DMS53 (cell line): Measurements from ENCODE around the gene NSUN5.
"Not testable (repeated sequence)": the region's sequence is repeated elsewhere in the genome, so short reads cannot be mapped to it uniquely, and the experiment has no call there.

Source experiments
- DNase-seq: peaks from one replicate; lab custom pipeline; 2025; lab: John Stamatoyannopoulos, UW

NSUN5 gene

DNA sequence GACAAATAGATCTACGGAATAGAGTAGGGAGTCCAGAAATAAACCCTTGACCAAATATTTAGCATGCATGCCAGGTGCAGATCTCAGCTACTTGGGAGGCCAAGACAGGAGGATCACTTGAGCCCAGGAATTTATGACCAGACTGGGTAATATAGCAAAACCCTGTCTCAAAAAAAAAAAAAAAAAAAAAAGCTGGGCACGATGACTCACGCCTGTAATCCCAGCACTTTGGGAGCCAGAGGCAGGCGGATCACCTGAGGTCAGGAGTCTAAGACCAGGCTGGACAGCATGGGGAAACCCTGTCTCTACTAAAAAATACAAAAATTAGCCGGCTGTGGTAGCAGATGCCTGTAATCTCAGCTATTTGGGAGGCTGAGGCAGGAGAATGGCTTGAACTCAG lies 31.4 kb downstream of the NSUN5 start:
- DNase-seq = not testable (repeated sequence)

DNA sequence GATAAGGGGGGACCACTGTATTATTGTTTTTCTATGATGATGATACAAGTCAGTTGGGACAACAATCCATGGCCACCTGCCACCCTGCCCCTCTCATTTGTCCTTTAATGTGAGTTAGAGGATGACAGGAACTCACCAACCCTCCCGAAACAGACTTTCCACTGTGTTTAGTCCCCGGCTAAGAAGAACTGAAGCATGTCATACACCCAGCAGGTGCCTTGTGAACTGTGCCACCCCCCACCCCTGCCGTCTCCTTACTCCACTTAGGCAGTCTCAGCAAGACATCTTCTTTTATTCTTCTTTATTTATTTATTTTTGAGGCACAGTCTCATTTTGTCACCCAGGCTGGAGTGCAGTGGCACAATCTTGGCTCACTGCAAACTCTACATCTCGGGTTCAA lies 40.8 kb downstream of the NSUN5 start:
- DNase-seq = not testable (repeated sequence)

- not testable (repeated sequence) for DNase-seq
Measured at GRCh38 chr7:73266719-73267368, 41.8 kb downstream of the NSUN5 start.

DNA sequence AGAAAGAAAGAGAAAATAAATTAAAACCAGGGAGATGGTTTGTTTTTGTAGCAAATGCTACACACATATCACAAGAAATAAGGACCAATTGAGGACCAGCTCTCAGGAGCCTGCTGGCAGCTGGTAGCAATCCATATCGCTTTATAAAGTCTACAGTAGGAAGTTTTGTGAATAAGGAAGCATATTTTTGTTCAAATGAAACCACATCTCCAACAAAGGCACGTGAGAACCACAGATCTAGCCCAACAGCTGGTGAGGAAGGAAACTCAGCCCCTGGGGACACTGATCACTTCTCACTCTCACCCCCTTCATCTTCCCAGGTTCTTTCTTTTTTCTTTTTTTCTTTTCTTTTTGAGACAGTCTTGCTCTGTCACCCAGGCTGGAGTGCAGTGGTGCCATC lies 46.2 kb downstream of the NSUN5 start:
- DNase-seq = not testable (repeated sequence)
